CD4-positive, alpha-beta T cell treated with Interleukin-1 beta for 1 hour (primary cell): ENCODE results near the gene JAK3.

Experiments
- DNase-seq, 2 donors: peaks; one replicate each; pipeline ENCODE4 v3.0.0-alpha.2; 2020 to 2022

The JAK3 gene

GRCh38 chr19:17837972-17838371, 9.8 kb downstream of the JAK3 start:
- DNase-seq: no peak

GRCh38 chr19:17836530-17836929, 11.3 kb downstream of the JAK3 start:
- no peak for DNase-seq

- DNase-seq: no peak
These were observed 12.4 kb downstream of the JAK3 start for GRCh38 chr19:17835182-17836006.

GRCh38 chr19:17834350-17835181, 13.2 kb downstream of the JAK3 start:
- peak in 1 of 2 donors; percentile 13 for DNase-seq

DNA sequence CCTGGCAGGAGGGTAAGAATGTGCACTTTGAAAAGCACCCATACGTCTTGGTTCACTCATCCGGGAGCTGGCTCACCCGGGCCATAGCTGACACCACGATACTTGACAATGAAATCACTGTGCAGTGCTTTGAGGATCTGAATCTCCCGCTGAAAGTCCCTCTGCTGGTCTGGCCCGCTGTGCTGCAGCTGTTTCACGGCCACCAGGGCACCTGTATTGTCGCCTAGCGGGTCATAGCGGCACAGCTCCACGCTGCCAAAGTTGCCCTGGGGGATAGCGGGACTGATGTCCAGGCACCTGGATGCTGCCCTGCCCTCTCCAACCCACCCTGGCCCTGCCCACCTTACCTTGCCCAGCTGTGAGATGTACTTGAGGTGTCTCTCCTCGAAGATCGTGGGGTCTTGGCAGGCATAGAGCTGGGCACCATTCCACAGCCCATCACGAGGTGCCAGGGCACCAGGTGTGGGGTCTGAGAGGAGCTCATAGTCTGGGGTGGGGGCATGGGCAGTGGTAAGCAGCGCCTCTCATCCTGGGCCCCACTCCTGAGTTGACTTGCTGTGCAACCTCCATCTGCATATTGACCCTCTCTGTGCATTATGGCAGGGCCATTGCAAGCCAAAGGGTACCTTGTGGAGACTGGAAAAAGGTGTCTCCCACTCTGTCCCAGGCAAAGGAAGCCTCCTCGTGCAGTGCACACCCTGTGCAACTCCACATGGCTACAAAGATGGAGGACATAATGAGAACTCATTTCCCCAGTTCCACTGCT, 15.2 kb downstream of the JAK3 start:
- DNase-seq: no peak

DNA sequence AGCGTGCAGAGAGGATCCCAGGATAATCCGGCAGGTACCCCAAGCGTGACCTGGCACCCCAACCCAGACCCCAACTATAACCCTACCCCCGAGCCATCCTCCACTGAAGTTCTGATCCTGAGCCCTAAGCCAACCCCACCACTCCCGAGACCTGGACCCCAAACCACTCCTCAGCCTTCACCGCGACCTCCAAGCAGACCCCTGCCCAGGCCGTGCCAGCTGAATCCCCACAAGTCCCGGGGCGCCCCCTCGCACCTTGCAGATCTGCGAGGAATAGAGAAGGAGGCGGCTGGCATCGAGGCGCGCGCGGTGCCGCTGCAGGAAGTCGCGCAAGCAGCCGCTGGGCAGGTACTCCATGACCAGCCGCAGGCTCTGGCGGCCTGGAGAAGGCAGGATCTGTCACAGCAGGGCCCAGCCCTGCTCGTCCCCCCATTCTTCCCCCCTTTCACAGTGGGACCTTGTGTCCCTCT, 16.3 kb downstream of the JAK3 start:
- no peak for DNase-seq

DNA sequence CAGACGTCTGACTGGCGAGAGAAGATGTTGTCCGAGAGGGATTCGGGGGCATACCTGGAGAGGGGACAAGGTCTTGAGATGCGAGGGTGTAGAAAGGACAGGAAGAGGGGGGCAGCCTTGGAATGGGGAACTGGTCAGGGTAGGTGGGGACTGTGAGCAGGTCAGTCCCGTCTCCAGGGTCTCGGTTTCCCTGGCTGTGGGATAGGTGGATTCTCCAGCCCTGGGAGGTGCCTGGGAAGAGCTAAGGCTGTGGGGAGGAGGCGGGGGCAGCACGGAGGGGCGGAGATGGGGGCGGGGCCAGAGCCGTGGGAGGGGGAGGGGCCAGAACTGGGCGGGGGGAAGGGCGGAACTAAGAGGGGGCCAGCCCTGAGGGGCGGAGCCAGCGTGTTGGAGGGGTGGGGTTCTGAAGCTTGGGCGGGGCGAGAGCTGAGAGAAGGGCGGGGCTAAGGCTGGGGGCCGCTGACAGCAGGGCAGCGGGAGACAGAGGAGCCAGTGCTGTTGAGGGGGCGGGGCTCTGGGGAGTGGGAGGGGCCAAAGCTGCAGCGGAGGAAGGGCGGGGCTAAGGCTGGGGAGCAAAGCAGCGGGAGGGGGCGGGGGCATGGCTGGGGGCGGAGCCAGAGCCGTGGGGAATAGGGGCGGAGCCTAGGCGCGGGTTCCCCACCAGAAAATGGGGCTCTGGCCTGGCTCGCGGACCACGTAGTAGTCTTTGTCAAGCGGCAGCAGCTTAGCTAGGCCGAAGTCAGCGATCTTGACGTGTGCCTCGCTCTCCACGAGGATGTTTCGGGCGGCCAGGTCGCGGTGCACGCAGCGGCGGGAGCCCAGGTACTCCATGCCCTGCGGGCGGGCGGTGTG, 17.0 kb downstream of the JAK3 start:
- DNase-seq: peak; percentile 50 to 51

- no peak for DNase-seq
These were observed 17.8 kb downstream of the JAK3 start for GRCh38 chr19:17829855-17830566.

DNA sequence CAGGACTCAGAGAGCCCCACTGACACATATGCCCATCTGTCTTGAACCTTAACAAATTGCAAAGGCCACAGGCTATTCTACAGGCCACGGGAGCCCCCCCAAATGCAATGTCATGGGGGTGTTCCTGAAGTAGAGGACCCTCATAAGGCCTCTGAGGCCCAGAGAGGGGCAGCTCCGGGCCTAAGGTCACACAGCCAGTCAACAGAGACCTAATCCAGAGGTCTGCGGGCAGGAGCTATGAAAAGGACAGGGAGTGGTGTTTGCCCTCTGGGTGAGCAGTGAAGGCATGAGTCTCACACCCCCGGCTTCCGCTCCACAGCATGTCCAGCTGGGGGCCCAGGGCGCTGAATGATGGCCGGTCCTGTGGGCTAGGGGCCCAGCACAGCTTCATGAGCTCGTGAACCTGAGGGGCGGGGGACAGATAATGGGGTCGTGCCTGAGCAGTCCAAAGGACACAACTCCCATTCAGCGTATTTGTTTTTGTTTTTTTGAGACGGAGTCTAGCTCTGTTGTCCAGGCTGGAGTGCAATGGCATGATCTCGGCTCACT, 21.2 kb downstream of the JAK3 start:
- DNase-seq: no peak

DNA sequence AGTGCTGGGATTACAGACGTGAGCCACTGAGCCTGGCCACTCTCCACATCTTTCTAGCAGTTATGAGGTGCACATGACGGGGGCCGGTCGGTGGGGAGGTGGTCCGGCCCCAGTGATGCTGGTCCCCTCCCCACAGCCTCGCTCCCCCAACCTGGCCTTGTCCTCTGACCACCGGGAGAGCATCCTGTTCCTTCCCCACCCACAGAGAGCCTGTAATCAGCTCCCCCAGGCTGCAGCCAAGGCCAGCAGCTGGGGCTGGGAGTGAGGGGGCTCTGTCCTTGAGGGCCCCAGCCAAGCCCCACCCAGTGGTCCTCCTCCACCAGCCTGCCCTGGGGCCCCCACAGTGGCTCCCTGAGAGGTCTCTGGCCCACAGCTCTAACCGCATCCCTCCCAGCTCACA, 23.4 kb downstream of the JAK3 start:
- DNase-seq: no peak

GRCh38 chr19:17821190-17821589, 26.6 kb downstream of the JAK3 start, which contains the start of gene INSL3:
Gene INSL3, minus strand, starts transcription at chr19:17821519. Its CDS starts 13 bp downstream, at chr19:17821506.
- DNase-seq: no peak

GRCh38 chr19:17817668-17818363, 30.0 kb downstream of the JAK3 start:
- no peak for DNase-seq

DNA sequence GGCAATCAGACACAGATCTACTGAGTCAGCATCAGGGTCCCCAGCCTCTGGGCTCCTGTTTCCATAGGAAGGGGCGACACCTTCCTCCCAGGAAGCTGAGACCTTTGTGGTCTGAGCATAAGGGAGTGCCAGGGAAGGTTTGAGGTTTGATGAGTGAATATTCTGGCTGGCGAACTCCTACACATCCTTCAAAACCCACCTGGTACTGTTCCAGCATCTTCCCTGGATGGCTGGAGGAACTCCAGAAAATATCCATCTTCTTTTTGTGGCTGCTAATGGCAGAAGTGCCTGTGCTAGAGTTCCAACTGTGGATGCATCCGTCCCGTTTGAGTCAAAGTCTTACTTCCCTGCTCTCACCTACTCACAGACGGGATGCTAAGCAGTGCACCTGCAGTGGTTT, 35.7 kb downstream of the JAK3 start:
- DNase-seq: no peak

- no peak for DNase-seq
These were observed 36.1 kb downstream of the JAK3 start for GRCh38 chr19:17811681-17812080.

- no peak for DNase-seq
These were observed 36.7 kb downstream of the JAK3 start for GRCh38 chr19:17811103-17811502.

DNA sequence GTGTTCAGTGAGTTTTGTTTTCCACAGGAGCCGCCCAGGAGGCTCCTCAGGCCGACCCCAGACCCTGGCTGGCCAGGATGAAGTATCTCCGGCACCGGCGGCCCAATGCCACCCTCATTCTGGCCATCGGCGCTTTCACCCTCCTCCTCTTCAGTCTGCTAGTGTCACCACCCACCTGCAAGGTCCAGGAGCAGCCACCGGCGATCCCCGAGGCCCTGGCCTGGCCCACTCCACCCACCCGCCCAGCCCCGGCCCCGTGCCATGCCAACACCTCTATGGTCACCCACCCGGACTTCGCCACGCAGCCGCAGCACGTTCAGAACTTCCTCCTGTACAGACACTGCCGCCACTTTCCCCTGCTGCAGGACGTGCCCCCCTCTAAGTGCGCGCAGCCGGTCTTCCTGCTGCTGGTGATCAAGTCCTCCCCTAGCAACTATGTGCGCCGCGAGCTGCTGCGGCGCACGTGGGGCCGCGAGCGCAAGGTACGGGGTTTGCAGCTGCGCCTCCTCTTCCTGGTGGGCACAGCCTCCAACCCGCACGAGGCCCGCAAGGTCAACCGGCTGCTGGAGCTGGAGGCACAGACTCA, 40.0 kb downstream of the JAK3 start:
- peak; percentile 12 for DNase-seq

DNA sequence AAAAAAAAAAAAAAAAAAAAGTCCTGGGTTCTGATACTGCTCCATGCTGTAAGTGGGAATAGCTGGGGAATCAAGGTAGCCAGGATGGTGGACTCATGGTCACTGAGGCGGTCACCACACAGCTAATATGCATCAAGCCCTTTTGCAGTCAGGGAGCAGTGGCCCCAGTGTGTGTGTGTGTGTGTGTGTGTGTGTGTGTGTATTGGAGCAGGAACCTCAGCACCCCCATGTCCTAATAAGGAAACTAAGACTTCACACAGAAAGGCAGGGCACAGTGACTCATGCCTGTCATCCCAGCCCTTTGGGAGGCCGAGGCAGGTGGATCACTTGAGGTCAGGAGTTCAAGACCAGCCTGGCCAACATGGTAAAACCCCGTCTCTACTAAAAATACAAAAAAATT, 40.8 kb downstream of the JAK3 start:
- DNase-seq: no peak

DNA sequence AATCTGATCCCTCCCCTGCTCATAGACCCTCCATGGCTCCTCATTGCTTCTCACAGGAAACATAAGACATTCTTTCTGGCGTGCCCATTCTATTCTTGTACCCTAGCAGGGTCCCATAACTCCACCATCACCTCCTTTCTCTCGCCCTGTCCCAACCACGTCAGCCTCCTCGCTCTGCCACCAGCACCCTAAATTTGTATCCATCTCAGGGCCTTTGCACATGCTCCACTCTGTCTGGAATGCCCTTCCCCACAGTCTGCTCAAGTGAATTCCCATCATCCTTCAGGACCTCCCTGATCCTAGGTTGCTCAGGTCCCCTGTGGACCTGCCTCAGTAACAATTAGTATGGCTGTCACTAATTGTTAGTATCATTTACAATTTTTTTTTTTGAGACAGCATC, 42.4 kb downstream of the JAK3 start:
- no peak for DNase-seq

DNA sequence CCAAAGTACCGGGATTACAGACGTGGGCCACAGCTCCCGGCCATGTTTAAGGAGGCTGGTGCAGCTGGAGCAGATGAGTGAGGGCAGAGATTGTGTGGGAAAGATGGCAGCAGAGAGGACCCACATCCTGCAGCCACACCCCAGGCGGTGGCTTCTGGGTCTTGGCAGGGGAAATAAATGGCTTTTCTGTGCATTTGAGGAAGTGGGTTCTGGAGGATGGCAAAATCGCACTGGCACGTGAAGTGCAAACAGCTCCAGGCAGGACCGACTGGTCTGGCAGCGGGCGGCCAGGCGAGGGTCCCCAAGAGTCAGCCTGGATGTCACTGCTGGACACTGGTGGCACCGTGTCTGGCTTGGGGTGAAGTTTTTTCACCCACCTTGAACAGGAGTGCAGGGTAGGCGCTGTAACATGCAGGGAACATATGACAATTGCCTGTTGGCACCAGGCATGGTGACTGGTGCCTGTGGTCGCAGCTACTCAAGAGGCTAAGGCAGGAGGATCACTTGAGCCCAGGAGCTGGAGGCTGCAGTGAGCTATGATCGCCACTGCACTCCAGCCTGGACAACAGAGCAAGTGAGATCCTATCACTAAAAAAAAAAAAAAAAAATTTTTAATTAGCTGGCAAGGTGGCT, 44.4 kb downstream of the JAK3 start:
- peak; percentile 39 to 46 for DNase-seq
